Measurements from ENCODE around the gene SHROOM1. TPM values are rescaled to one million over a fixed set of nuclear protein-coding genes. Genes with fewer than 3 reads are reported as not detected.

Gene SHROOM1
- total and polyA plus RNA-seq, 7 donors, result 4.2 to 25.1 (median 20.0) TPM

DNA sequence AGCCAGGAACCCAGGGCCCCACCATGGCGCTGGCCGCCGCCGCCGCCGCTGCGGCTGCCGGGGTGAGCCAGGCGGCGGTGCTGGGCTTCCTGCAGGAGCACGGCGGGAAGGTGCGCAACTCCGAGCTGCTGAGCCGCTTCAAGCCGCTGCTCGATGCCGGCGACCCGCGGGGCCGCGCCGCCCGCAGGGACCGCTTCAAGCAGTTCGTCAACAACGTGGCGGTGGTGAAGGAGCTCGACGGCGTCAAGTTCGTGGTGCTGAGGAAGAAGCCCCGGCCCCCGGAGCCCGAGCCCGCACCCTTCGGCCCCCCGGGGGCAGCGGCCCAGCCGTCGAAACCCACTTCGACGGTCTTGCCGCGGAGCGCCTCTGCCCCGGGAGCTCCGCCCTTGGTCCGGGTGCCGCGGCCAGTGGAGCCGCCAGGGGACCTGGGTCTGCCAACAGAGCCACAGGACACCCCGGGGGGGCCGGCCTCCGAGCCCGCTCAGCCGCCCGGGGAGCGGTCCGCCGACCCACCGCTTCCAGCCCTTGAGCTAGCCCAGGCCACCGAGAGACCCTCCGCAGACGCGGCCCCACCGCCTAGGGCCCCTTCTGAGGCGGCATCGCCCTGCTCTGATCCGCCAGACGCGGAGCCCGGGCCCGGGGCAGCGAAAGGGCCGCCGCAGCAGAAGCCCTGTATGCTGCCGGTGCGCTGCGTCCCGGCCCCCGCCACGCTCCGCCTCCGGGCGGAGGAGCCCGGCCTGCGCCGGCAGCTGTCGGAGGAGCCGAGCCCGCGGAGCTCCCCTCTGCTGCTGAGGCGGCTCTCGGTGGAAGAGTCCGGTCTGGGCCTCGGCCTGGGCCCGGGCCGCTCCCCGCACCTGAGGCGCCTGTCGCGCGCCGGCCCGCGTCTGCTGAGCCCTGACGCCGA, 16.6 kb downstream of the SHROOM1 start:
- no peak for TF ChIP-seq EP300 (IDR thresholded peaks at IDR 0.05)
- TF ChIP-seq POLR2AphosphoS5 (IDR thresholded peaks at IDR 0.05), result no peak
- no peak for TF ChIP-seq POLR2A (IDR thresholded peaks at IDR 0.05)
- TF ChIP-seq, protein P1, sequence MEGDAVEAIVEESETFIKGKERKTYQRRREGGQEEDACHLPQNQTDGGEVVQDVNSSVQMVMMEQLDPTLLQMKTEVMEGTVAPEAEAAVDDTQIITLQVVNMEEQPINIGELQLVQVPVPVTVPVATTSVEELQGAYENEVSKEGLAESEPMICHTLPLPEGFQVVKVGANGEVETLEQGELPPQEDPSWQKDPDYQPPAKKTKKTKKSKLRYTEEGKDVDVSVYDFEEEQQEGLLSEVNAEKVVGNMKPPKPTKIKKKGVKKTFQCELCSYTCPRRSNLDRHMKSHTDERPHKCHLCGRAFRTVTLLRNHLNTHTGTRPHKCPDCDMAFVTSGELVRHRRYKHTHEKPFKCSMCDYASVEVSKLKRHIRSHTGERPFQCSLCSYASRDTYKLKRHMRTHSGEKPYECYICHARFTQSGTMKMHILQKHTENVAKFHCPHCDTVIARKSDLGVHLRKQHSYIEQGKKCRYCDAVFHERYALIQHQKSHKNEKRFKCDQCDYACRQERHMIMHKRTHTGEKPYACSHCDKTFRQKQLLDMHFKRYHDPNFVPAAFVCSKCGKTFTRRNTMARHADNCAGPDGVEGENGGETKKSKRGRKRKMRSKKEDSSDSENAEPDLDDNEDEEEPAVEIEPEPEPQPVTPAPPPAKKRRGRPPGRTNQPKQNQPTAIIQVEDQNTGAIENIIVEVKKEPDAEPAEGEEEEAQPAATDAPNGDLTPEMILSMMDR (IDR thresholded peaks at IDR 0.05), result no peak
- intact Hi-C loops (cut with DNase I), result no loop called here
- H3K4me1 ChIP-seq, result peaks cover 0 to 17% (median 15%) of the 10 kb centered on the region in 4 donors
- no peaks in the 10 kb centered on the region for H3K9me3 ChIP-seq
- H3K36me3 ChIP-seq, result no peaks in the 10 kb centered on the region
- peak; percentile 60 for DNase-seq
- H3K27ac ChIP-seq, result peak overlapping the region in 1 of 4 donors; percentile 32
- H3K27me3 ChIP-seq, result peaks cover 29 to 51% (median 49%) of the 10 kb centered on the region in 3 donors
- peak overlapping the region; percentile 11 to 43 (median 36) for H3K4me3 ChIP-seq
- 5 to 6% methylated on average over 110 of the region's 110 CpGs for WGBS, 2 donors

DNA sequence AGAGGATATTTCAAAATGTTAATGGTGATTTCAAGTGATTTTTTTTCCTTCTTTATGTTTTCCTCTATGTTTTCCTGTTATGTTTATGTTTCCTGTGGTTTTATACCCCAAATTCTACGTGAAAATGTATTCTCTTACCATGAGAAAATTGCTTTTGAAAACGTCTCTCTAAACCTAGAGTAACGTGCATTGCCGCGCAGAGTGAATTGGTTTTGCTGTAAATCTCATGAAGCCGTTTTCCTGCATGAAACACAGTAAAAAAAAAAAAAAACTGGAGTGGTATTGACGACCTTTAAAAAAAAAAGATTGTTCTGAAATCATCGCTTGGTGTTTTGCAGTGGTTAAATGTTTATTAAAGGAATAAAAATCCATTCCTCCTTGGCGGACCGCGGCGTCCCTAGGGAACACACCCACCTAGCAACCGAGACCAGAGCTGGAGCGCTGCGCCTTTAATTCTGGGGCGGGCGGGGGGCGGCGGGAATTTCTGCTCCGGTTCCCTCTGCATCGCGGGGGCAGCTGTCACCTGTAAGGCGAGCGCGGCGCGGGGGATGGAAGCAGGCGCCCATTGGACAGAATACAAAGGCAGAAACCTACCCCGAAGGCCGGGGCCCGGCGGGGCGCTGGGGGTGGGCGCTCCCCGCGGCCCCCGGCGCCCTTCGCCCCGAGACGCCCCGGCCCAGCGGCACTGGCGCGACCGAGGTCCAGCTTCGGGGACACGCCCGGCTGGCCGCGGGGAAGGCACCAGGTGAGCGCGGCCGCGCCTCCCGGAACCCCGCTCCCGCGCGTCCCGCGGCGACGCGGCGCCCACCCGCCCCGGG, 17.5 kb downstream of the SHROOM1 start, which contains the start of gene SOWAHA:
SOWAHA (plus strand) TSS at position 522 of the 818 bp plus-strand sequence. CDS start 320 bp downstream, outside the sequence.
- H3K27me3 ChIP-seq, result peaks cover 29 to 51% (median 49%) of the 10 kb centered on the region in 3 donors
- H3K4me1 ChIP-seq, result peaks cover 0 to 17% (median 15%) of the 10 kb centered on the region in 4 donors
- H3K9me3 ChIP-seq, result no peaks in the 10 kb centered on the region
- intact Hi-C loops (cut with DNase I), result no loop called here
- TF ChIP-seq EP300 (IDR thresholded peaks at IDR 0.05) (no peak), POLR2AphosphoS5 (IDR thresholded peaks at IDR 0.05) (peak in 1 of 4 donors; percentile 34), POLR2A (IDR thresholded peaks at IDR 0.05) (no peak)
- peak; percentile 56 for DNase-seq
- peak within 1 kb of the TSS in 1 of 4 donors; percentile 32 for H3K27ac ChIP-seq
- whole genome bisulfite sequencing, 2 donors, result 1 to 3% methylated on average over 68 of the region's 68 CpGs
- H3K36me3 ChIP-seq, result no peaks in the 10 kb centered on the region
- peak within 1 kb of the TSS; percentile 11 to 43 (median 36) for H3K4me3 ChIP-seq

DNA sequence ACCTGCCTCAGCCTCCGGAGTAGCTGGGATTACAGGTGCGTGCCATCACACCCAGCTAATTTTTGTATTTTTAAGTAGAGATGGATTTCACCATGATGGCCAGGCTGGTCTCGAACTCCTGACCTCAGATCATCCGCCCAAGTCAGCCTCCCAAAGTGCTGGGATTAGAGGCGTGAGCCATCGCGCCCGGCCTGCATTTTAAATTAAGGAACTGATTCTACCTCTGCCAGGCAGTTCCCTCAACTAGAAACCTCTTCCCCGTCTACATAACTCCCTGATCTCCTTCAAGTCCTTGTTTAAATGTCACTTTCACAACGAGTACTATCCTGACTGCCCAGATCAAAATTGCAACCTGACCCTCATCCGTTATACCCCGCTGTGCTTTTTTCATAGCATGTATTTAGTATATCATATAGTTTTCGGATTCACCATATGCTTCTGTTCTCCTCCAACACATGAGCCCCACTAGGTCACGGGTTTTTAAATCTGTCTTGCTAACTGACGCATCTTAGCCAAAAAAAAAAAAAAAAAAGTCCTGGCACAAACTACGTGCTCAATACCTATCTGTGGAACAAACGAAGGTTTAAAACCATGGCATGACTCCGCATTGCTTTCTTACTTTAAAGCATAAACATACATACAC, 18.2 kb downstream of the SHROOM1 start:
- Histone ChIP-seq H3K27ac (no peak overlapping the region), H3K36me3 (no peaks in the 10 kb centered on the region), H3K4me1 (peaks cover 0 to 17% (median 15%) of the 10 kb centered on the region in 4 donors), H3K27me3 (peaks cover 29 to 51% (median 49%) of the 10 kb centered on the region in 3 donors), H3K9me3 (no peaks in the 10 kb centered on the region), H3K4me3 (no peak overlapping the region)
- 61 to 71% methylated on average over 18 of the region's 18 CpGs for WGBS, 2 donors
- DNase-seq, result no peak
- intact Hi-C loops (cut with DNase I), result no loop called here
- TF ChIP-seq, protein P1 (IDR thresholded peaks at IDR 0.05), result no peak
- TF ChIP-seq POLR2AphosphoS5 (IDR thresholded peaks at IDR 0.05), result no peak
- TF ChIP-seq POLR2A (IDR thresholded peaks at IDR 0.05), result no peak
- no peak for TF ChIP-seq EP300 (IDR thresholded peaks at IDR 0.05)

- H3K36me3 ChIP-seq, result no peaks in the 10 kb centered on the region
- 89 to 92% methylated on average over 5 of the region's 5 CpGs for WGBS, 2 donors
- H3K27me3 ChIP-seq, result peaks cover 29 to 57% (median 49%) of the 10 kb centered on the region in 3 donors
- no peak overlapping the region for H3K27ac ChIP-seq
- no peaks in the 10 kb centered on the region for H3K9me3 ChIP-seq
- TF ChIP-seq EP300 (IDR thresholded peaks at IDR 0.05), result no peak
- TF ChIP-seq POLR2AphosphoS5 (IDR thresholded peaks at IDR 0.05), result no peak
- TF ChIP-seq, protein P1 (IDR thresholded peaks at IDR 0.05), result no peak
- no peak for TF ChIP-seq POLR2A (IDR thresholded peaks at IDR 0.05)
- intact Hi-C loops (cut with DNase I), result no loop called here
- H3K4me1 ChIP-seq, result peaks cover 0 to 17% (median 15%) of the 10 kb centered on the region in 4 donors
- DNase-seq, result no peak
- no peak overlapping the region for H3K4me3 ChIP-seq
Observed at GRCh38 chr5:132810605-132811004, 19.8 kb downstream of the SHROOM1 start.
